Cardiac muscle cell (in vitro differentiated cells and primary cell): ENCODE measurements around the gene PHF12. TPM values are rescaled to one million over a fixed set of nuclear protein-coding genes. Genes with fewer than 3 reads are reported as not detected.
"Not testable (repeated sequence)": the region's sequence is repeated elsewhere in the genome, so short reads cannot be mapped to it uniquely, and the experiment has no call there.

Experiments
- DNase-seq, 2 donors: peaks; one replicate each; pipeline versions ENCODE4 v3.0.0 to v3.0.0-alpha.2; 2010 to 2017; ENCODE audit warnings: low read depth in 1 of 2, low spot score in 1 of 2
- H3K27ac ChIP-seq: fragments of 200-600 bp; sonication (generic); 2 replicates; pipeline ENCODE4 v1.5.1; 2016
- H3K27me3 ChIP-seq: fragments of 200-600 bp; sonication (generic); 2 replicates; pipeline ENCODE4 v1.6.0; 2016; ENCODE audit warnings: control low read depth
- H3K36me3 ChIP-seq: fragments of 200-600 bp; sonication (generic); 2 replicates; pipeline ENCODE4 v1.5.1; 2016; ENCODE audit warnings: control low read depth
- H3K4me1 ChIP-seq: fragments of 200-600 bp; sonication (generic); 2 replicates; pipeline ENCODE4 v1.8.1; 2017; ENCODE audit warnings: low read depth, mild to moderate bottlenecking, mixed run types
- H3K4me3 ChIP-seq: fragments of 200-600 bp; sonication (generic); 2 replicates; pipeline ENCODE4 v1.5.1; 2016; ENCODE audit warnings: mild to moderate bottlenecking
- H3K9me3 ChIP-seq: fragments of 200-600 bp; sonication (generic); 2 replicates; pipeline ENCODE4 v1.5.1; 2017; ENCODE audit warnings: low read depth, mild to moderate bottlenecking, control low read depth
- CTCF ChIP-seq: IDR thresholded peaks from 2 replicates; pipeline ENCODE4 v1.5.1; 2012; ENCODE audit warnings: low read depth, mild to moderate bottlenecking, low read length
- polyA plus RNA-seq: library from polyadenylated mRNA; unstranded; fragments of >200 nt; fragmentation: Nextera tagmentation; extraction: Ambion mirVana; gene quantifications from 2 replicates; pipeline ENCODE4 v1.2.1, GENCODE V29; 2016
- total RNA-seq: library from RNA; depleted of rRNA; stranded (reverse); fragments of >200 nt; gene quantifications from 2 replicates; pipeline ENCODE4 v1.2.3, GENCODE V29; 2016

The PHF12 gene
- total and polyA plus RNA-seq, 2 experiments from 2014 or later, result 17.9 to 45.6 TPM

- Histone ChIP-seq H3K27ac (peak overlapping the region; percentile 74), H3K9me3 (no peaks in the 10 kb centered on the region), H3K27me3 (no peaks in the 10 kb centered on the region), H3K4me3 (peak overlapping the region; percentile 80), H3K4me1 (peaks cover 12% of the 10 kb centered on the region), H3K36me3 (no peaks in the 10 kb centered on the region)
- no peak for DNase-seq
- TF ChIP-seq CTCF, result no peak
These were observed 53.4 kb downstream of the PHF12 start for GRCh38 chr17:28897769-28898526.

GRCh38 chr17:28896884-28897768, 54.2 kb downstream of the PHF12 start, which contains the start of gene FLOT2:
FLOT2 (minus strand) TSS chr17:28897733; CDS start chr17:28897574, 159 bp downstream.
- H3K9me3 ChIP-seq, result no peaks in the 10 kb centered on the region
- H3K4me1 ChIP-seq, result peaks cover 12% of the 10 kb centered on the region
- peak; percentile 19 for TF ChIP-seq CTCF

GRCh38 chr17:28896491-28896883, 54.8 kb downstream of the PHF12 start:
- H3K36me3 ChIP-seq, result no peaks in the 10 kb centered on the region
- H3K9me3 ChIP-seq, result no peaks in the 10 kb centered on the region
- peaks cover 12% of the 10 kb centered on the region for H3K4me1 ChIP-seq
- peak overlapping the region; percentile 74 for H3K27ac ChIP-seq
- H3K4me3 ChIP-seq, result peak overlapping the region; percentile 80
- no peak for TF ChIP-seq CTCF
- no peak for DNase-seq
- H3K27me3 ChIP-seq, result no peaks in the 10 kb centered on the region

More at GRCh38 chr17:28896884-28897768, 54.2 kb downstream of the PHF12 start, which contains the start of gene FLOT2:
- peak; percentile 67 to 83 for DNase-seq
- H3K27ac ChIP-seq, result peak within 1 kb of the TSS; percentile 74
- H3K27me3 ChIP-seq, result no peaks in the 10 kb centered on the region
- no peaks in the 10 kb centered on the region for H3K36me3 ChIP-seq
- H3K4me3 ChIP-seq, result peak within 1 kb of the TSS; percentile 80

GRCh38 chr17:28895794-28896447, 55.4 kb downstream of the PHF12 start:
- H3K36me3 ChIP-seq, result no peaks in the 10 kb centered on the region
- no peak for TF ChIP-seq CTCF
- H3K4me3 ChIP-seq, result peak overlapping the region; percentile 80
- no peaks in the 10 kb centered on the region for H3K9me3 ChIP-seq
- H3K27ac ChIP-seq, result peak overlapping the region; percentile 74
- no peak for DNase-seq
- H3K4me1 ChIP-seq, result peaks cover 12% of the 10 kb centered on the region
- H3K27me3 ChIP-seq, result no peaks in the 10 kb centered on the region

GRCh38 chr17:28893248-28894183, 57.8 kb downstream of the PHF12 start:
- H3K9me3 ChIP-seq, H3K4me3 ChIP-seq, H3K27ac ChIP-seq, H3K27me3 ChIP-seq, H3K36me3 ChIP-seq: not testable (repeated sequence)
- DNase-seq, result peak in 1 of 2 donors; percentile 58
- H3K4me1 ChIP-seq, result peaks cover 12% of the 10 kb centered on the region
